Activated naive CD8-positive, alpha-beta T cell treated with anti-CD3 and anti-CD28 coated beads, Interleukin-2, amount 50 U/mL, for 16 hours (primary cell): ENCODE measurements around the gene PXT1.

Experiments
- DNase-seq: peaks from one replicate; pipeline ENCODE4 v3.0.0-alpha.2; 2020; ENCODE audit warnings: low read depth, low spot score

PXT1 gene

DNA sequence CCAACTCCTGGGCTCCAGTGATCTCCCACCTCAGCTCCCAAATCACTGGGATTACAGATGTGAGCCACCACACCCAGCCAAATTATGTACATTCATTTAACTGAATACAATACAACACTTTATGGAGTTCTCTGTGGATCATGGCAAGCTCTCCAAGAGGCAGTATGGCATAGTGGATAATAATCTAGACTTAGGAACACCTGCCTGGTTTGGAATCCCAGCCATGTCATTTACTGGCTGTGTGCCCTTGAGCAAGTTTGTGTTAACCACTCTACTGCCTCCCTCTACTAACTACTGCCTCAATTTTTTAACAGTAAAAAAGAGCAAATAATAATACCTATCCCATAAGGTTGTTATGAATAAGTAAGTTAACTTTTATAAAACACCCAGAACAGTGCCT is 53.3 kb downstream of the PXT1 start:
- DNase-seq = no peak

DNA sequence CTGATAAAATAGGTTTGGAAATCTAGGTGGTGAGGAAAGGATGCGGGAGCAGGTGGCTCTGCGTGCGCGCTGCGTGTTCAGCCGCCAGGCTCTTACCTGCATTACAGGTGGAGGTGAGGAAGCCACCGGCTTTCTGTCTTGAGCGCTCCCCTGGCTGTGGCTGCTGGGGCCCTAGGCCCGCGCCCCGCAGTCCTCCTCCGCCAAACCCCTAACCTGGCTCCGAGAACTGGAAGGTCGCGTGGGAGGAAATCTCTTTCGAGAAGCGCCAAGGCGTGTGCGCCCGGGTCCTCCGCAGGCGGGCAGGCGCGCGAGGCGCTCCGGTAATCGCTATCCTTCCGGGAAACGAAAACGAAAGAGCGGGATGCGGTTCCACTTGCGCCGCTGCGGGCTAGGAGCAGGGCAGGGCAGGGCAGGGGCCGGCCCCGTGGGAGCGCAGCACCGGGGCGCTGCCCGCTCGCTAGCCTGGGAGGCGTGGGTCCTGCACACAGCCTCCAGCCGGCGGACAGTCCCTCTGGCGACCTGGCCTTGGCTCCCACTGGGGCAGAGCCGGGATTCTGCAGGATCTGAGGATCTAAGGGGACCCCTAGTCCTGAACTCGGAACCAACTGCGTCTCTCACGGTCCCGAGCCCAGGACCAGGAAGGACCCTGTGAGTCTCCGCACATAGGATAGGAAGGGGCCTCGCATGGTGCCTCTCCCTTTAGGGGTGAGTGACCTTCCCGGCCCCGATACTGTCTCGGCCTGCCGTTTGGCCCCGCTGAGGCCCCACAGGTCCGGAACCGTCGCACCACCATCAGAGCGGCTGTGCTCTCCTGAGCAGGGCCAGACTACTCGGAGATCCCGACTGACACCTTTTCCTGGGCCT is 55.0 kb downstream of the PXT1 start, which contains the start of gene ETV7:
Gene ETV7 (minus strand): TSS at position 230 of the 864 bp plus-strand sequence. CDS start 128 bp downstream, at position 102.
- peak; percentile 16 for DNase-seq

DNA sequence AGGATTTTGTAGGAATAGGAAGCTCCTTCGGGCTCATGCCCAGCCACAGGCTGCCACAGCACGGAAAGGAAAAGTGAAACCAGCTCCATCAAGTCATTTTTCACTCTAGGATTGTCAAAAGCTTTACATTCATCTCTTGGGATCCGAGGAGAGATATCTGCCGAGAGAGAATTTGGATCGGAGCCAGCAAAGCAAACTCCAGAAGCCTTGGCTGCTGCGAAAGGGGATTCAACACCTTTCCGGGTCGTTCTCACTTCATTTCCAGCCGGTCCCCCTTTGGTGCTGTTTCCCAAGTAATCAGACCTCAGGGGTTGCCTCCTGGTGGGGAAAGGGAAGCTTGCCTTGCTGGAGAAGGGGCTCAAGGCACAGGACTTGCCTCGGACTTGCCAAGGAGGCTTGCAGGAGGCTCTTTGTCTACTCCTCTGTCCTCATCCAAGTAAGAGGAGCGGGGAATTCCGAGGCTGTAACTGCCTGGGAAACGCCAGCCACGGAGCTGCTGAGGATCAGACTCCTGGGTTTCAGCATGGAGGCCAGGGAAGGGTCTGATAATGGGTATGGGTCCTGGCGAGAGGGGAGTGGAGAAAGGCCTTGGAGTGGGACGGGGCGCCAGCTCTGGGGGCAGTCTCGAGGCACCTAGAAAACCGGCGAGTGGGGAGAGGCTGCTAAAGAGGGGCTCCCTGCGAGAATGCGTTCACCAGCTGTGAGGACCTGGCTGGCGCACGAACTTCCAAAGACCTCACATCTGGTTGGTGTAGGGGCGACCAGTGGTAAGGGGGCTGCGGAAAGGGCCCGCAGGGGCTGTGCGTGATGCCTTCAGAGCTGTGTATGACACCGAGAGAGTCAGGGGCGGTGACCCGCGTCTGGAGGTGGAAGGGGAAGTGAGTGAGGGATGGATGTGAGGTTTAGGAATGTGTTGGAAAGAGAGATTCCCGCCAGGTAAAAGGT is 55.9 kb downstream of the PXT1 start:
- DNase-seq = no peak

DNA sequence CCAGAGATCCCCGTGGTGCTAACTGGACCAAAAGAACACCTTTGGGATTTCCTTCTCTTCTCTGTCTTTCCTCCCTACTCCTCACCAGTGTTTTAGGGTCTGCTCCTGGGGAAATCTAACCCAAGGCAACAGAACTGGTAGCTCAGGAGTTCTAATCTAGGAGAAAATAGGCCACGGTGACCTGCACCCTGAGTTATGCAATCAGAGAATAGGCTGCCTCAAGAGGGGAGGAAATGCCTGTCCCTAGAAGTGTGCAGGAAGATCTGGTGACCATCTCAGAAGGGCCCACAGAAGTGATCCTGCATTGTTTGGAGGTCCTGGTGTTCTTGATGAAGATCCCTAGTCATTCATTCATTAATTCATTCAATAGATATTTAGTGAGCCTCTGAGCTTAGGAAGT is 58.6 kb downstream of the PXT1 start:
- no peak for DNase-seq

DNA sequence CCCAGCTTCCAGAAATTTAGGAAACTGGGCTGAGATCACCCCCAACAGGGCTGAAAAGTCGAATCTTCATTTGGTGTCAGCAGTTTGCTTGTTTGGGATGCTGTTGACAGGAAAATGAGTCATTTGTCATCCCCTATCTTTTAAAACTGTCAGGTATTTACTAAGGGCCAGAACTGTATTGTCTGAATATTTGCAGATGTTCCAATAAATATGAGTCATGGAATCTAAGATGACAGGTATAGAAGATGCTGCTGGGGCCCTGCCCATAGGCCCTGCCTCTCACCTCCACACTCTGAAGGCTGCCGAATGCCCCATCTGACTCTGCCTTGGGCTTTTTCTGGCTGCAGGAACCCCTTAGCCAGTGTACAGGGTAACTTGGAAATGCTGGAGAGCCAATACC is 59.0 kb downstream of the PXT1 start:
- DNase-seq = no peak

DNA sequence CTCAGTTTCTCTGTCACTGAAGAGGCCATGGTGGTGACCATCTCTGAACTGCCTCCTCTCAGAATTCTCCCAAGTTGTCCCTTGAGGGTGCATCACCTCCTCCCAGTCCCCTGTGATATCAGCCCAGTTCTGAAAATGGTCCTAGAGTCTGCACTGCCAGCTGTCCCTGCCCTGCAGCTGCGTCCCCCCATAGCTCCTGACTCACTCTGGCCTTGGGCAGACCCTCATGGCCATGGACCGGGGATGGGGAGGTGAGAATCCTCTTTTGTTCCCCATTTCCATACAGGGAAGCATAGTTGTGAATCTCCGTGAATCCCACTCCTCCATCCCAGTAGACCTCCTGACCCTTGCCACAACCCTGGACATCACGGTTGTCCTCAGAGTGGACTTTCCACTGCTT is 59.7 kb downstream of the PXT1 start:
- DNase-seq = no peak

DNA sequence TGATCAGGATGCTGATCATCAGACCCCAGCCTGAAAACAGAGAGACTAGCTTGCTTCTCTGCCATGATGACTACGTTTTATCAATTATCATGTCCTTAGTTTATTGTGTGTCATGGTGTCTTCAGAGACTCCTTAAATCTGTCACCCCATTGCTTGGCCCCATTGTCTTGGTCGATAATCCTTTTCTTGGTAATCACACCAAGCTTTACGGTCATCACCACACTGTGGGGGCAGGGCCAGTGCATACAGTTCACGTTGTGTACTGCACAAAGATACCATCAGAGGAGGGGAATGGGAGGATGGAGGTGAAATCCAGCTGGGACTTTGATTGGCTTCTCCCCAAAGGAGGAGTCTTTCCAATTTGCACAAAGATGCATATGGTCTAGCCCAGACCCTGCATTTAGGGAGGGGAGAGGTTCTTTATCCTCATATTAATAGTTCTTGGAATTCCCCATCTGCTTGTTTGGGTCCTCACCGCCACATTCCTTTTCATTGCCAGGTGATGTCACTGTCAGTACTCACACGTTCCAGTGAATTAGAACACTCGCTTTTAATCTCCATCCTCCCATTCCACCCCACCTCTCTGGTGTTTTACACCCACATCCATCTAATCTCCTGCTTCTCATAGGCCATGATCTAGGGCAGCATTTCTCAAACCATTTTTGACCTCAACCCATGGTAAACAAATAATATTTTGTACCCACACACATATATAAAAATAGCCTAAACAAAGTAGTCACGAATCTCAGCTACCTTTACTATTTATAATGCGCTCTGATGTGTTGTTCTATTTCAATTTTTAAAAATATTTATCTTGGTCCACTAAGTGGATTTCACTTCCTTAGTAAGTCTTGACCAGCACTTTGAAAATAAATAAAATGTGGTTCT is 60.9 kb downstream of the PXT1 start:
- no peak for DNase-seq

DNA sequence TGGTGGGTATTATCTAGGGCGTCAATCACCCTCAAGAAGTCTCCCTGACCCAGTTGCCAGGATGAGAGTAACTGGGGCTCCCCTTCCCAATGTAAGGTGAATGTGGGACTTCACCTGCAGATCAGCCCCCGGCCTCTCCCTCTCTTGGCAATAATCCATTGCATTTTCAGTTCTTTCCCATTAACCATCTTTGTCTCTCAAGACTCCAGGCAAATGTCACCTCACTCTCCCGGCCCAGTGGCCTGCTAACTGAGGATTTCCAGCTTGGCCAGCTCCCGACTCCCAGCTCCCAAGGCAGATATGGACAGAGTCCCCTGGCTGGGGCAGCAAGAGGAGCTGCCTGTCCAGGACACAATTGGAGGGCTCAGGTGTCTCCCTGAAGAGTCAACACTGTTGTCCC is 62.5 kb downstream of the PXT1 start:
- DNase-seq = no peak

DNA sequence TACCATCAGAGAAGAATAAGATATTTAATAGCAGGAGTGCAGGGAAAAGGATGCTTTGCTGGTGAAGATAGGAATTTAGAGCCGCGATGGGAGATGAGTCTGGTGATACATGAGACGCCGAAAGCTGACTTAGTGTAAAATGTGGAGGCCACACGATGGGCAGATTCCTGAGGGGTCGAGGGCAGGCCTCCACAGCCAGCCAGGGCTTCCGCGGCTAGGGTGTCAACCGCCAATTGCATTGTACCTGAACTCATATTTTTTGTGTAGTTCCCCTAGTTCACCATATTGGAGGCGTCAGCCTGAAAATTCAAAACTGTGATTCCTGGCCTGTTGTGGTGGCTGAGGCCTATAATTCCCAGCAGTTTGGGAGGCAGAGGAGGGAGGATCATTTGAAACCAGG is 63.7 kb downstream of the PXT1 start:
- no peak for DNase-seq

DNA sequence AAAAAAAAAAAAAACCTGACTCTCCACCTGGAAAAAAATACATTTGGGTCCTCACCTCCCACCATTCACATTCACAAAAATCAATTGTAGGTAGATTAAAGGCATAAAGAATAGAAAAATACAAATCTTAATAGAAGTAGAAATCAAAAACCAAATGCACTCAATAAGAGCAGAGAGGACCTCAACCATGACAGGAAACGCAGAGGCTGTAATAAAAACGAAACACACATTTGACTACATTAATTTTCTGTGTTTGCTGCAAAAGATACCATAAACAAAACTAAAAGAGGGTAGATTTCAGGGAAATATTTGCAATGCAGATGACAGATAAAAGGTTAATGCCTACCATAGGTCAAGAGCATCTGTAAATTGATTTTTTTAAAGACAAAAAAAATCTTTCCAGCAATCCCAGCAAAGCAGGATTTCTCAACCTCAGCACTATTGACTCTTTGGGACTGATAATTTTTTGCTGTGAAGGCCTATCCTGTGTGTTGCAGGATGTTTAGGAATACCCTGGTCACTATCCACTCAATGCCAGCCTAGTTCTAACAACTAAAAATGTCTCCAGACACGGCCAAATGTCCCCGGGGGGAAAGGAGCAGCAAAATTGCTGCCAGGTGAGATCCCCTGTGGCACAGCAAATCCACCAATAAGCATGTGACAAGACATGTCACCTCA is 64.3 kb downstream of the PXT1 start:
- DNase-seq = no peak

DNA sequence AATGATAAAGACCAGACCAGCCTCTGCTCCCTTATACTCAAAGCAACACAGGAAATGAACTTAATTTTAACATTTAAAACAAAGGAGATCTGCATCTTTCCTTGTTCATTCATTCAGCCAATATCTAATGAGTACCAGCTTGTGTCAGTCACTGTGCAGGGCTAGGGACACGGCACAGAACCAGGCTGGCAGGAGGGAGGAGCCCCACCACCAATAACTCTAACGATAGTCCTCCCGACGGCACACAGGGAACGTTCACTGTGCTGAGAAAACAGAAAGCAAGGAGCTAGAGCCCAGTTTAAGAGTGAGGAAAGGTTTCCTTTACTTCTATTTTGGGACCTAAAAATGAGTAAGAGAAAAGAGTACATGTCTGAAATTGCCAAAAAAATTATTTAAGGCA is 65.1 kb downstream of the PXT1 start:
- no peak for DNase-seq

DNA sequence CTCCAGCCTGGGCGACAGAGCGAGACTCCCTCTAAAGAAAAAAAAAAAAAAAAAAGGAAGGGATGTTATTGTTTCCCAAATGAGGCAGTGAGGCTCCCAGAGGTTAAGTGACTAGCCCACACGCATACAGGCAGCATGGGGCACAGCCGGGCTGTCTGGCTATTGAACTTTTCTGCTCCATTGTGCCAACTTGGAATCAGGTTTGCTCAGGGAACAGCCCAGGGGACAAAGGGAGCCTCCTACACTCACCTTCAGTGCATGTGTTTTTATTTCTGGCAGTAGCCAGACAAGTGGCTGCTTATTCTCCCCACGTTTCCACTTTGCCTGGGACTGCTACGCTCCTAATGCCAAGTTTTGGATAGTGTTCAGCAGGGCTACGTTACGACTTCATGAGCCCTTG is 65.9 kb downstream of the PXT1 start:
- DNase-seq = no peak

DNA sequence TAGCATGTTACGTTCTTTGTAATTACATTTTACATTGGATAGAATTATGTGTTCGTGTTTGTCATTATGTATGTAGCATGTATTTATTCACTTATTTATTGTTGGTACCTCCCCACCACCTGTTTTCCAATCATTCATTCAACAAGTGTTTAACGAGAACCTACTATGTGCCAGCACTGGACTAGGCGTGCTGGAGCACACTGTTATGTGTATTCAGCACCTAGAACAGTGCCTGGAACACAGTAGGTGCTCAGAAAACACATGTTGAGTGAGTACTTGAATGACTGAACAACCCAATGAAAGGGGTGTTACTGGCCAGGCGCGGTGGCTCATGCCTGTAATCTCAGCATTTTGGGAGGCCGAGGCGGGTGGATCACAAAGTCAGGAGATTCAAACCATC is 66.5 kb downstream of the PXT1 start:
- no peak for DNase-seq

DNA sequence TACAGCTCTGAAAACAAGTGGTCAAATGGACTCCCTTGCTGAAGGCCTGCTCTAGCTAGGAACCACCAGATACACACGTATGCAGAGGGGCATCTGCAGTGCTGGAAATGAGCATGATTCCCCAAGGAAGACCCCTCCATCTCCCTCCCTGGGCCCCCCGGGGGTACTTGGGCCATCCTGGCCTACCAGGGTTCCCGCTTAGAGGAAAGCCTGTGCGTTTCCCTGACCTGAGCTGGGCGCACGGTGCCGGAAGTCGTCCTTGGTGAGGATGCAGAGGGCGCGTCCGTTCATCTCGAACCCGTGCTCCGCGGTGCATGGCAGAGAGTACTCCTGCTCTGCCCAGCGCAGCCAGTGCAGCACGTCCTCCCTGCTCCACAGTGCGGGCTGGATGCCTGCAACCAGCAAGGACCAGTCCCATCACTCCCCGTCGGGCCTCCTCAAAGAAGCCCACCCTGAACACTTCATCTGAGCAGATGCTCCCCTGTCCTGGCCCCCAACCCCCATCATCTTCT is 67.0 kb downstream of the PXT1 start:
- DNase-seq = no peak

DNA sequence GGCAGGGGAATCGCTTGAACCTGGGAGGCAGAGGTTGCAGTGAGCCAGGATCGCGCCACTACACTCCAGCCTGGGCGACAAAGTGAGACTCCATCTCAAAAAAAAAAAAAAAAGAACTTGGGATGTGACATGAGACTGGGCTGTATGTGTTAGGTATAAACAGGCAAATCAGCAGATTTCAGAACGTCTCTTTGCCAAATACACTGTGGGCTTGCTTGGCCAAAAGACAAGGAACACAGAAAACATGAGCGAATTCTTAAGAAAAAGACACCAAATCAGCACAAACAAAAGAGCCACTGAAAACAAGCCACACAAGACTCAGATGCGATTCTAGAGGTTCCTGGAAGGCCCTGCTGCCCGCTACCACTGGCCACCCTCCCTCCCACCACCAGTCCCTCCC is 67.7 kb downstream of the PXT1 start:
- no peak for DNase-seq

DNA sequence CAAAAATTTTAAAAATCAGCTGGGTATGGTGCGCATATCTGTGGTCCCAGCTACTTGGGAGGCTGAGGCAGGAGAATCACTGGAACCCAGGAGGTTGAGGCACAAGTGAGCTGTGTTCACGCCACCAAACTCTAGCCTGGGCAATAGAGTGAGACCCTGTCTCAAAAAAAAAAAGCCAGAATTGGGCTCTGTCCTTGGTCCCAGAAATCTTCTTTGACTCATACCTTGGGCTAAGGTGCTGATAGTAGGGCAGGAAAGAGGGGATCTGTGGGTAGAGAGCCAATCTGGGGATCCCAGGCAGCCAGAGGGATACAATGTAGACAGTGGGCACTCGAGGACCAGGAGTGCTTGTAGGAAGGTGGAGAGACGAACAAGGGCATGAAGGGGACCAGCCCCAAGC is 68.5 kb downstream of the PXT1 start:
- DNase-seq = no peak

DNA sequence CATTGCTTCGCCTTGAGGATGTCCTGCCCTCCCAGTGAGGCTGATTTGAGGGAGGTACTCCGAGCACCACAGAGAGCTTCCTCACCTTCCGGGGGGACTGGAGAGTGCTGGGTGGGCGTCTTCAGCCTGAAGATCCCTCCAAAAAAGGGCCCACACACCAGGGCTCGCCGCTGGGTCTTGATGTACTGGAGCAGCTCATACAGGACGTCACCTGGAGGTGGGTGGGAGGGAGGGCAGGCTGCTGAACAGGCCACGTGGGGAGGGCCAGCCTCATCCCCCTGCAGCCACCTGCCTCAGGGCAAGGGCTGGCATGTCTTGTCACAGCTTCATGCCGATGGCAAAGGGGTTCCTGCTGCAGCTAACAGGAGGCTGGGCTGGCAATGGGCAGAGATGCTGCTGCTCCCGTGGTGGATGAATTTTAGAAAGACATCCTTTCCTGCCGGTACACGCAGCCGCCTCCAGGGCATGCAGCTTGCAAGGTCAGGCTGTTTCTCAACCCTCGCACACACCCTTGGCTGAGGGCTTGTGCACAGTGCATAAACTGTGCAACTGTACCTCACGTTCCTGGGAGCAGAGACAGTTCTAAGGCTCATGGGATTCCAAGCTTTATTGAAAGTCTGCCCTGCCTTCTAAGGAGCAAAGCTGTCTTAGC is 69.2 kb downstream of the PXT1 start:
- no peak for DNase-seq

DNA sequence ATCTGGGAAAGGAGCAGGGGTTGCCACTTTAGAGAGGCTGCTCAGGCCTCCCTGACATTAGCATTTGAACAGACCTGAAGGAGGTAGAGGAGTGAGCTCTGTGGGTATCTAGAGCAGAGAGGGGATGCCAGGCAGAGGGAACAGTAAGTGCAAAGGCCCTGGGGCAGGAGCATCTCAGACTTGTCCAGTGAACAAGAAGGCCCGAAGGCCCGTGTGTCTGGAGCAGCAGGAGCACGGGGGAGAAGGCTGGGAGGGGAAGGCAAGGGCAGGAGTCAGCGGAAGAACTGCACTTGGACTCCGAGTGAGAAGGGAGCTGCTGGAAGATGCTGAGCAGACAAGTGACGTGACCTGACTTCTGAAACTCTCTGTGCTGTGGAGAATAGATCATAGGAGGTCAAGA is 70.6 kb downstream of the PXT1 start:
- DNase-seq = no peak

DNA sequence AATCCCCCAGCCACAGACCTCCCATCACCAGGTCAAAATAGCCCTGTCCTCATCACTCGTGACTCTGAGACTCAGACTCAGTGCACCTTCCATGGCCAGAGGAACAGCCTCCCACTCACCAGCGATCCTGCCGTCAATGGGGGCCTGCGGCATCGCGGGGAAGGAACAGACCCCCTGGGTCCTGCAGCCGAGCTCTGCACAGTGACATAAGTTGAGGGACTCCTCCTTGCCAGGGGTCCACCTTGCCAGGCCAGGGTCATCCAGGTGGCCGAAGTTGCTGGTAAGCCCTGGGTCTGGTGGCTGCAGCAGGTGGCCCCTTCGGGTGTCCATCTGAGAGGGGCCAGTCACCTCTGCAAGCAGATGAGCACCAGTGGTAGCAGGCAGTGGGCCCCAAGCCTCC is 71.4 kb downstream of the PXT1 start:
- DNase-seq = no peak

DNA sequence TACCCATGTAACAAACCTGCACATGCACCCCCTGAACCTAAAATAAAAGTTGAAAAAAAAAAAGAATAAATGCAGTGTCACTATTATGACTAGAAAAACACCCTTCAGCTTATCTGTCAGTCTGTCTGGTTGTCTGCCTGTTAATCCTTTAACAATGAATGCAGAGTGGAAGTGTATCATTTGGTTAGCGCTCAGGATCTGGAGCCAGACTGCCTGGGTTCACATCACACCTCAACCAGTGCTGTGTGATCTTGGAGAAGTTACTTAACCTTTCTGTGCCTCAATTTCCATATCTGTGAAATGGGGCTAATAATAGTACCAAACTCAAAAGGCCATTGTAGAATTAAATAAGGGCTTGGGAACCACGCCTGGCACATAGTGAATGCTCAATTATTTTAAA is 72.0 kb downstream of the PXT1 start:
- DNase-seq = no peak
